HL-60 (cell line): ENCODE results near the gene SORBS2.

Experiments
- DNase-seq, 2 experiments: peaks; one replicate each; pipeline ENCODE4 v3.0.0-alpha.2; 2010 to 2020; ENCODE audit warnings: low read depth in 1 of 2, low spot score in 1 of 2
- H3K27ac ChIP-seq: fragments of 250-450 bp; sonication (Bioruptor Pico); replicated peaks from 2 replicates; pipeline ENCODE4 v1.5.1; 2020; ENCODE audit warnings: mild to moderate bottlenecking, moderate library complexity
- H3K27me3 ChIP-seq: fragments of 250-450 bp; sonication (Bioruptor Pico); 2 replicates; pipeline ENCODE4 v1.5.1; 2021; ENCODE audit warnings: mild to moderate bottlenecking, moderate library complexity; ENCODE audit not compliant: insufficient read depth, poor library complexity, severe bottlenecking
- H3K4me3 ChIP-seq: replicated peaks from 2 replicates; pipeline ENCODE4 v1.5.1; 2011; ENCODE audit warnings: mild to moderate bottlenecking, control low read depth, low read length; ENCODE audit not compliant: insufficient read depth
- GABPA ChIP-seq: IDR thresholded peaks from 2 replicates; pipeline ENCODE4 v1.6.1; 2012; ENCODE audit warnings: low read depth
- POLR2AphosphoS5 ChIP-seq: IDR thresholded peaks from 2 replicates; pipeline ENCODE4 v1.6.1; 2012; ENCODE audit warnings: low read depth
- SPI1 ChIP-seq: IDR thresholded peaks from 2 replicates; pipeline ENCODE4 v1.6.1; 2012; ENCODE audit warnings: low read depth, mild to moderate bottlenecking, borderline replicate concordance
- TF ChIP-seq, protein P1 (sequence below): IDR thresholded peaks from one replicate; pipeline ENCODE4 v1.5.1; 2011; ENCODE audit warnings: low read length, control low read depth, inconsistent platforms; ENCODE audit not compliant: insufficient read depth
- TF ChIP-seq, protein P2 (sequence below): IDR thresholded peaks from 2 replicates; pipeline ENCODE4 v1.6.1; 2012; ENCODE audit warnings: low read depth; ENCODE audit not compliant: insufficient replicate concordance

The SORBS2 gene

DNA sequence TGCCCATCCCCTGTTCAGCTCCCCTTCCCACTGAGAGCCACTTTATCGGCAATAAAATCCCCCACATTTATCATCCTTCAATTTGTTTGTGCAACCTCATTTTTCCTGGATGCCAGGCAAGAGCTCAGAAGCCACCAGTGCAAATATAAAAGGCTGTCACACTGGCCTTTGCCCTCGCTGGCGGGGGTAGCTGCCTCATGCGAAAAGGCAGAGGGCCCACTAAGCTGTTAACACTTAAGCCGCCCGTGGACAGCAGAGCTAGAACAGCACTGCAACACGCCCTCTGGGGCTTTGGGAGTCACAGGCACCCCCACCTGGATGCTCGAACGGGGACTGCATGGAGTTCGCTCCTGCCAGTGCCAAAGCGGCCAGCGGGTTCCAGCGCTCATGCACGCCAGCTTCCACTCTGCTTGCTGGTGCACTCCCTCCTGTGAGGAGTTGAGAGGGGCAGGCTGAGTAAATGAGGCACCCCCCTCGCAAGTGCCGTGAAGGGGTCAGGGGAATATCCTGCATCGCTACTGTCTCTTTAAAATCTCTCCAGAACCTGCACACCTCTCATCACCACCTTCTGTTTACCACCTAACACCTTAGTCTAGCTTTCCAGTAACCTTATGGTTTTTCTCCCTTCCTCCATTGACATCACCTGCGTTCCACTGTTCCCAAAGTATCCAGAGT is 99.5 kb downstream of the SORBS2 start:
- Histone ChIP-seq H3K4me3 (no peak overlapping the region), H3K27ac (no peak overlapping the region), H3K27me3 (no peaks in the 10 kb centered on the region)
- DNase-seq = no peak
- TF ChIP-seq, protein P1, sequence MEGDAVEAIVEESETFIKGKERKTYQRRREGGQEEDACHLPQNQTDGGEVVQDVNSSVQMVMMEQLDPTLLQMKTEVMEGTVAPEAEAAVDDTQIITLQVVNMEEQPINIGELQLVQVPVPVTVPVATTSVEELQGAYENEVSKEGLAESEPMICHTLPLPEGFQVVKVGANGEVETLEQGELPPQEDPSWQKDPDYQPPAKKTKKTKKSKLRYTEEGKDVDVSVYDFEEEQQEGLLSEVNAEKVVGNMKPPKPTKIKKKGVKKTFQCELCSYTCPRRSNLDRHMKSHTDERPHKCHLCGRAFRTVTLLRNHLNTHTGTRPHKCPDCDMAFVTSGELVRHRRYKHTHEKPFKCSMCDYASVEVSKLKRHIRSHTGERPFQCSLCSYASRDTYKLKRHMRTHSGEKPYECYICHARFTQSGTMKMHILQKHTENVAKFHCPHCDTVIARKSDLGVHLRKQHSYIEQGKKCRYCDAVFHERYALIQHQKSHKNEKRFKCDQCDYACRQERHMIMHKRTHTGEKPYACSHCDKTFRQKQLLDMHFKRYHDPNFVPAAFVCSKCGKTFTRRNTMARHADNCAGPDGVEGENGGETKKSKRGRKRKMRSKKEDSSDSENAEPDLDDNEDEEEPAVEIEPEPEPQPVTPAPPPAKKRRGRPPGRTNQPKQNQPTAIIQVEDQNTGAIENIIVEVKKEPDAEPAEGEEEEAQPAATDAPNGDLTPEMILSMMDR = no peak
- no peak for TF ChIP-seq POLR2AphosphoS5
- TF ChIP-seq, protein P2, sequence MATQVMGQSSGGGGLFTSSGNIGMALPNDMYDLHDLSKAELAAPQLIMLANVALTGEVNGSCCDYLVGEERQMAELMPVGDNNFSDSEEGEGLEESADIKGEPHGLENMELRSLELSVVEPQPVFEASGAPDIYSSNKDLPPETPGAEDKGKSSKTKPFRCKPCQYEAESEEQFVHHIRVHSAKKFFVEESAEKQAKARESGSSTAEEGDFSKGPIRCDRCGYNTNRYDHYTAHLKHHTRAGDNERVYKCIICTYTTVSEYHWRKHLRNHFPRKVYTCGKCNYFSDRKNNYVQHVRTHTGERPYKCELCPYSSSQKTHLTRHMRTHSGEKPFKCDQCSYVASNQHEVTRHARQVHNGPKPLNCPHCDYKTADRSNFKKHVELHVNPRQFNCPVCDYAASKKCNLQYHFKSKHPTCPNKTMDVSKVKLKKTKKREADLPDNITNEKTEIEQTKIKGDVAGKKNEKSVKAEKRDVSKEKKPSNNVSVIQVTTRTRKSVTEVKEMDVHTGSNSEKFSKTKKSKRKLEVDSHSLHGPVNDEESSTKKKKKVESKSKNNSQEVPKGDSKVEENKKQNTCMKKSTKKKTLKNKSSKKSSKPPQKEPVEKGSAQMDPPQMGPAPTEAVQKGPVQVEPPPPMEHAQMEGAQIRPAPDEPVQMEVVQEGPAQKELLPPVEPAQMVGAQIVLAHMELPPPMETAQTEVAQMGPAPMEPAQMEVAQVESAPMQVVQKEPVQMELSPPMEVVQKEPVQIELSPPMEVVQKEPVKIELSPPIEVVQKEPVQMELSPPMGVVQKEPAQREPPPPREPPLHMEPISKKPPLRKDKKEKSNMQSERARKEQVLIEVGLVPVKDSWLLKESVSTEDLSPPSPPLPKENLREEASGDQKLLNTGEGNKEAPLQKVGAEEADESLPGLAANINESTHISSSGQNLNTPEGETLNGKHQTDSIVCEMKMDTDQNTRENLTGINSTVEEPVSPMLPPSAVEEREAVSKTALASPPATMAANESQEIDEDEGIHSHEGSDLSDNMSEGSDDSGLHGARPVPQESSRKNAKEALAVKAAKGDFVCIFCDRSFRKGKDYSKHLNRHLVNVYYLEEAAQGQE = no peak
- no peak for TF ChIP-seq GABPA
- no peak for TF ChIP-seq SPI1

DNA sequence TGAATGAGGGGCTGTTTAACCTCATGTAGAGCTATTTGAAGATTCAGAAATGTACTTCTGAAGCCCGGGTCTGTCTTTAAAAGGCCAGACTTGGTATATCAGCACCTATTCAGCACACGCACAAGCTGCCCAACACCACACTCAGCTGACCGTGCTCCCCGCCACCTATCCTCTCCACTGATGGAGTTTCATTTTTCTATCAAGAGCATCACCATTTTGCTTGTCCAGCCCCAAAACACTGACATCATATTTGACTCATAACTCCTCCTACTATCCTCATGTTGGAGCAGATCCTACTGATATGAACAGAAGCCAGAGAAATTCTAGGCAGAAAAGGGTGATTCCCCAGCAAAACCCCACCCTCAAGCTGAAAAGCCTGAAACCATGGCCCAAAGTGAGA is 100.3 kb downstream of the SORBS2 start:
- DNase-seq = no peak
- H3K4me3 ChIP-seq = no peak overlapping the region
- H3K27ac ChIP-seq = no peak overlapping the region
- TF ChIP-seq, protein P1 = no peak
- no peak for TF ChIP-seq GABPA
- H3K27me3 ChIP-seq = no peaks in the 10 kb centered on the region

DNA sequence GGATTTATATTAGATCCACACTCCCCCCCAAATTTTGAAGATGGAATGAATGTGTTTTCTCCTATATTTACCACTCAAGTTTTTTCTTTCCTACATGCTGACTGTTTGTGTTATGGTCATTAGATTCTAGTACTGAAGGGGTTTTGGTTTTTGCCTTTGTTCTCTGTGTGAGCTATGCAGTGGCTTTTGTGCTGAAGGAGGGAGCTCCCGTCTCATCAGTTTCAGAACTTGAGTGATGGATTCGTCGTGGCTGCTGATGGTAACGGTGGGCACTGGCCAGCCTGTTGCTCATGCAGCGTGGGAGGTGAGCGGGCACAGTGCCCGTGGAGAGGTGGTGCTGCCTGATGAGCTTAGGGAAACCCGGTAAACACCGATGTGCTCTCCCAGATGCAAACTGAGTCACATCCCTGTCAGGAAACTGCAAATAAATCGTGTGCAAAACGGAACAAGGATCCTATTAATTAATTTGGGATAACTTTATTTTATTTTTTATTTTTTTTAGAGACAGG is 101.5 kb downstream of the SORBS2 start:
- no peak overlapping the region for H3K27ac ChIP-seq
- no peaks in the 10 kb centered on the region for H3K27me3 ChIP-seq
- H3K4me3 ChIP-seq = no peak overlapping the region
- DNase-seq = no peak
- TF ChIP-seq, protein P2 = no peak

DNA sequence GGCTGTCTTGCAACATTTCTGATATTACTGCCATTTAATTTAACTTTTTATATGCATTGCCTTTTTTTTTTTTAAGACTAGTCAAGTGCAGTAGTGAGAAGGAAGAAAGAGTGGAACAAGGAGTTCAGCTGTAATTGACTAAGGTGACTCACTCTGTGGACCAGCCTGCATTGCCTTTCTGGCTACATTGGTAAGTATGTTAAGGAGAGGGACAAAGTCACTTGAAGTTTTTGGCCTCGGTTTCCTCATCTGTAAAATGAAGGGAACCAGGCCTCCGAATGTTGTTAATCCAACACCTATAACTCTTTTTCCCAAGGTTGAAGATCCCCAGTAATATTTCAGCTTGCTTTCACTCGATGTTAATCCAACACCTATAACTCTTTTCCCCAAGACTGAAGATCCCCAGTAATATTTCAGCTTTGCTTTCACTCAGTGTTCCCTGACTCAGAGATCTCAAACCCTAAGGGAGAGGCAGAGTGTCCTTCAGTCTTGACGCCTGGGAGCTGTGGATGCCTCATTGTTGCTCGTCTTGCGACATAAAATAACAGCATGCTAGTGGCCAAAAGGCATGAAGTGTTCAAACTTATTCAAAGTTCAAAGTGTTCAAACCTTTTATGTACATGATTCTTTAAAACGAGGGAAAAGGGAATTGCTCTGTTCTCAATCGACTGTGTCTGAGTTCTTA is 102.0 kb downstream of the SORBS2 start:
- no peak for TF ChIP-seq SPI1
- TF ChIP-seq, protein P2 = no peak
- no peak for TF ChIP-seq GABPA
- TF ChIP-seq, protein P1 = no peak
- TF ChIP-seq POLR2AphosphoS5 = no peak
- H3K27ac ChIP-seq = no peak overlapping the region
- no peak overlapping the region for H3K4me3 ChIP-seq
- H3K27me3 ChIP-seq = no peaks in the 10 kb centered on the region
- DNase-seq = no peak
